Sigmoid colon (tissue), 4 donors: ENCODE results near the gene ASCL2.

Source experiments
- CTCF ChIP-seq, 4 experiments: fragments of 450-650 bp in 3 of 4; fragments of 200-600 bp in 1 of 4; IDR thresholded peaks; one replicate each; pipeline ENCODE4 v1.5.1; 2016 to 2019; ENCODE audit warnings: antibody characterized with exemption in 4 of 4, mild to moderate bottlenecking in 3 of 4, moderate library complexity in 2 of 4
- EP300 ChIP-seq, 4 donors: sonication (generic); formaldehyde crosslinking; IDR thresholded peaks; one replicate each; pipeline ENCODE4 v1.6.1; 2017; ENCODE audit warnings: antibody characterized with exemption in 4 of 4
- POLR2A ChIP-seq, 2 donors: fragments of 450-650 bp; IDR thresholded peaks; one replicate each; pipeline ENCODE4 v1.6.1; 2016; ENCODE audit warnings: antibody characterized with exemption in 2 of 2, mild to moderate bottlenecking in 2 of 2, moderate library complexity in 2 of 2
- POLR2AphosphoS5 ChIP-seq, 4 donors: sonication (generic); formaldehyde crosslinking; IDR thresholded peaks; one replicate each; pipeline ENCODE4 v1.6.1; 2017; ENCODE audit warnings: antibody characterized with exemption in 4 of 4

GRCh38 chr11:2305788-2306451 lies 35.5 kb upstream of the ASCL2 start:
- TF ChIP-seq CTCF (IDR thresholded peaks at IDR 0.05) (no peak), POLR2A (IDR thresholded peaks at IDR 0.05) (no peak), EP300 (IDR thresholded peaks at IDR 0.05) (no peak), POLR2AphosphoS5 (IDR thresholded peaks at IDR 0.05) (no peak)
